Heart right ventricle (tissue), 16 donors: ENCODE data around the gene CRTC1. TPM values are rescaled to one million over a fixed set of nuclear protein-coding genes. Genes with fewer than 3 reads are reported as not detected.

Experiments
- ATAC-seq, 8 donors: fragments of 200-7000 bp; cut with Tn5 transposase; one replicate each; pipeline ENCODE4 v1.9.1; 2020; ENCODE audit warnings: mild to moderate bottlenecking in 8 of 8, moderate library complexity in 8 of 8, moderate number of reproducible peaks in 1 of 8
- DNase-seq, 2 donors: peaks; one replicate each; pipeline ENCODE4 v3.0.0-alpha.2; 2020
- H3K27ac ChIP-seq, 10 donors: fragments of 200-600 bp; sonication (generic) in 2 of 10; one replicate each; pipeline versions ENCODE4 v1.5.0 to v1.8.0; 2020 to 2022; ENCODE audit warnings: mild to moderate bottlenecking in 3 of 10
- H3K27me3 ChIP-seq, 7 donors: fragments of 200-600 bp; one replicate each; pipeline ENCODE4 v1.8.0; 2021 to 2022; ENCODE audit warnings: mild to moderate bottlenecking in 2 of 7
- H3K36me3 ChIP-seq, 9 donors: fragments of 200-600 bp; sonication (generic) in 1 of 9; one replicate each; pipeline versions ENCODE4 v1.5.0 to v1.8.0; 2020 to 2022; ENCODE audit warnings: mild to moderate bottlenecking in 2 of 9
- H3K4me1 ChIP-seq, 9 donors: fragments of 200-600 bp; sonication (generic) in 1 of 9; one replicate each; pipeline versions ENCODE4 v1.5.0 to v1.8.0; 2020 to 2022; ENCODE audit warnings: mild to moderate bottlenecking in 4 of 9
- H3K4me3 ChIP-seq, 10 donors: fragments of 200-600 bp; sonication (generic) in 2 of 10; one replicate each; pipeline versions ENCODE4 v1.5.0 to v1.8.0; 2020 to 2022; ENCODE audit warnings: mild to moderate bottlenecking in 7 of 10, moderate library complexity in 2 of 10
- H3K9me3 ChIP-seq, 11 donors: fragments of 200-600 bp in 10 of 11; sonication (generic) in 2 of 11; one replicate each; pipeline versions ENCODE4 v1.5.0 to v1.8.0; 2013 to 2022; ENCODE audit warnings: mild to moderate bottlenecking in 2 of 11, control low read depth in 1 of 11, moderate library complexity in 1 of 11
- CTCF ChIP-seq, 9 donors: fragments of 200-600 bp; sonication (generic) in 2 of 9; IDR thresholded peaks; one replicate each; pipeline versions ENCODE4 v1.5.0 to v1.8.0; 2021 to 2022; ENCODE audit warnings: antibody characterized with exemption in 9 of 9, mild to moderate bottlenecking in 5 of 9, moderate library complexity in 1 of 9
- WGBS, 2 donors: extraction: QIAGEN DNeasy Blood & Tissue Kit; methylation state at CpG; one replicate each; pipeline ENCODE4 v1.1.7; 2013; ENCODE audit warnings: inconsistent platforms in 1 of 2; 5-methylcytosine and 5-hydroxymethylcytosine counted together
- intact Hi-C, 10 donors: fragments of 100-400 bp; cut with DNase I; formaldehyde crosslinking; loops; one replicate each; pipeline versions ENCODE4 v1.11.1 to v1.14.2; 2022
- polyA plus RNA-seq, 2 donors: library from polyadenylated mRNA; stranded (reverse); fragments of 200-250 nt; gene quantifications; one replicate each; pipeline ENCODE4 v1.2.3, GENCODE V29; 2013
- total RNA-seq, 10 donors: library from RNA; stranded (reverse); fragmentation: NEBNext Ultra II Directional in 3 of 10; extraction: Animal tissue kit (Norgen Biotek cat#: 25700) in 3 of 10; gene quantifications; one replicate each; pipeline versions ENCODE4 v1.2.1 to v1.2.4, GENCODE V29; 2021 to 2023
- donor health status: Arrhythmogenic right ventricular cardiomyopathy.
- donor health status: ischemic (EF 13 %, LVEDD 7.1; RV severe dilation, severe dysfunction).
- donor health status: healthy with polysubstance abuse.
- donor health status: DM: no; HTN: yes; CAD: no.
- donor health status: DM: no; HTN: no; CAD: no.
- donor health status: ischemic (EF 25% LVEDD 6.9; RV normal size, moderate dysfunction).
- donor health status: ischemic (EF 25% LVEDD 5.7; RV mildly dilated, moderate dysfunction).
- donor health status: healthy.
- donor health status: DM: yes; HTN: yes; CAD: no.
- donor health status: Ischemic cardiomyopathy.
- donor health status: ischemic (EF 35%, LVEDD 5.7; RV mildly dilated, moderate dysfunction).
- donor health status: nonischemic (EF 11% LVEDD 7.7; RV severe dilation, severe dysfunction).
- donor health status: DM: yes; HTN: yes; CAD: no.
- donor health status: PGD.
- donor health status: ischemic (EF 29% LVEDD 5.4; RV normal size, mild dysfunction).
- donor health status: nonischemic (EF 23%, LVEDD 6.1; RV moderate dilation, normal function).

Gene CRTC1
- total and polyA plus RNA-seq, 12 donors, result 3.2 to 11.8 (median 9.1) TPM

- intact Hi-C loops, result no loop called here
- Histone ChIP-seq H3K9me3 (no peaks in the 10 kb centered on the region), H3K36me3 (no peaks in the 10 kb centered on the region), H3K27ac (no peak overlapping the region), H3K4me1 (peaks cover 18 to 43% (median 33%) of the 10 kb centered on the region in 9 donors), H3K27me3 (no peaks in the 10 kb centered on the region), H3K4me3 (no peak overlapping the region)
- no peak for TF ChIP-seq CTCF (IDR thresholded peaks at IDR 0.05)
- ATAC-seq (no peak), DNase-seq (no peak)
- 93 to 96% methylated on average over 1 of the region's 1 CpG for WGBS, 2 donors
Observed at GRCh38 chr19:18737954-18738351, 54.5 kb downstream of the CRTC1 start.

DNA sequence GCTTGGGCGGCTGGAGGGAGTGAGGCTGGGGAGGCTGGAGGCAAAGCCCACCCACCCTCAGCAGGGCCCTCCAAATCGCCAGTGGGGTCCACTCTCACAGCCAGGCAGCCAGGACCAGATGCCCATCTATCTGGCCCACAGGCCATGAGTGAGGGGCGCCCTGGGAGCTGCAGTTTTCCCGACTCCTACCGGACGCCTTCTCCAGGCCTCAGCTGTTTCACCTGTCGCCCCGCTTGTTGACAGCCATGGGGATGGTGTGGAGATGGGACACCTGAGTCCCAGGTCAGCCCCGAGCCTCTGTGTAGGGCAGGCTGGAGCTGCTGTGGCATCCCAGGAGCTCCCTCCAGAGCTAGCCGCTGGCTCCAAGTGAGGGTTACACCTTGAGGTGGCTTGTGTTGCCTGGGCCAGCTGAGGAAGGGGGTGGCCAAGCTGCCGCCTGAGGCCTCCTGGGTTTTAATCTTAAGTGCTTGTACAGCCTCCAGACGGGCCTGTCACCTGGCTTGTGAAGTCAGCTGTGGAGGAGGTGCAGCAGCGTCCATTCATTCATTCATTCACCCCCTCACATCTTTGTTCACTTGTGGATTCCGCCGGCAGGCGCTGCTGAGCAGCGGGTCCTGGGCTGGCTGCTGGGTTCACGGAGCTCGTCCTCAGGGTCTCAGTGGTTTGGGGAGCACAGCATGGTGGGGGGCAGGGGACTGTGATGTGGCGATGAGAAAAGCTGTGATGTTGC is 55.6 kb downstream of the CRTC1 start:
- H3K27ac ChIP-seq, result no peak overlapping the region
- H3K4me3 ChIP-seq, result no peak overlapping the region
- no peaks in the 10 kb centered on the region for H3K9me3 ChIP-seq
- no peak for ATAC-seq
- peaks cover 18 to 43% (median 28%) of the 10 kb centered on the region in 9 donors for H3K4me1 ChIP-seq
- 96 to 98% methylated on average over 20 of the region's 20 CpGs for WGBS, 2 donors
- intact Hi-C loops, result no loop called here
- no peaks in the 10 kb centered on the region for H3K27me3 ChIP-seq
- TF ChIP-seq CTCF (IDR thresholded peaks at IDR 0.05), result no peak
- no peak for DNase-seq
- H3K36me3 ChIP-seq, result no peaks in the 10 kb centered on the region

GRCh38 chr19:18741124-18742121 is 57.9 kb downstream of the CRTC1 start:
- Histone ChIP-seq H3K27ac (no peak overlapping the region), H3K9me3 (no peaks in the 10 kb centered on the region), H3K36me3 (no peaks in the 10 kb centered on the region), H3K4me1 (peaks cover 18 to 42% (median 28%) of the 10 kb centered on the region in 9 donors), H3K27me3 (no peaks in the 10 kb centered on the region), H3K4me3 (no peak overlapping the region)
- peak in 1 of 2 donors; percentile 36 for DNase-seq
- intact Hi-C loops, result no loop called here
- TF ChIP-seq CTCF (IDR thresholded peaks at IDR 0.05), result no peak
- peak in 7 of 8 donors; percentile 30 to 83 (median 44) for ATAC-seq
- WGBS, 2 donors, result 55 to 66% methylated on average over 27 of the region's 27 CpGs

DNA sequence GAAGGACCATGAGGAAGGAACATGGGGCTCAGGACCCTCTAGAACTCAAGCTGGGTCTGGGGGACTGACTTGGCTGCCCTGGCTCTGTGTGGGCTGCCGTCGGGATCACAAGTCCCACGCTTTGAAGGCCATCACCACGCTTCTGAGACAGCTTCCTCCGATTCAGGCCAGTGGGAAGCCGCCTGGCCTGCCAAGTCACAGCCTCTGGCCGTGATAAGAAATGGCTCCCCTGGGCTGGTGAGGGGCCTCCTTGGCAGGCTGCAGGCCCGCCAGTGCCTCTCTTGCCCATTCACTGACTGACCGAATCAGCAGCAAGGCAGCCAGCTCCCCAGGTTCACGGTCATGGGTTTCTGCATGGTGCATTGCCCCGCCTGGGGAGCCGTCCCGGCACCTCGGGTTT is 58.8 kb downstream of the CRTC1 start:
- Histone ChIP-seq H3K36me3 (no peaks in the 10 kb centered on the region), H3K4me1 (peaks cover 18 to 38% (median 28%) of the 10 kb centered on the region in 9 donors), H3K27ac (no peak overlapping the region), H3K9me3 (no peaks in the 10 kb centered on the region), H3K27me3 (no peaks in the 10 kb centered on the region), H3K4me3 (no peak overlapping the region)
- intact Hi-C loops, result no loop called here
- 71 to 74% methylated on average over 14 of the region's 14 CpGs for WGBS, 2 donors
- DNase-seq (no peak), ATAC-seq (no peak)
- TF ChIP-seq CTCF (IDR thresholded peaks at IDR 0.05), result no peak
